Endodermal cell (in vitro differentiated cells): ENCODE measurements around the gene MED16. TPM values are rescaled to one million over a fixed set of nuclear protein-coding genes. Genes with fewer than 3 reads are reported as not detected.

ENCODE experiments used
- DNase-seq: peaks from one replicate; pipeline ENCODE4 v3.0.0-alpha.2; 2017
- H3K27ac ChIP-seq: 2 replicates; pipeline ENCODE4 v1.5.1; 2013; ENCODE audit warnings: mild to moderate bottlenecking, low read depth, low read length, moderate library complexity
- H3K27me3 ChIP-seq: 2 replicates; pipeline ENCODE4 v1.6.1; 2013; ENCODE audit warnings: mild to moderate bottlenecking, low read length, moderate library complexity; ENCODE audit not compliant: insufficient read depth, control insufficient read depth, poor library complexity, severe bottlenecking
- H3K36me3 ChIP-seq: 2 replicates; pipeline ENCODE4 v1.7.0; 2013; ENCODE audit warnings: mild to moderate bottlenecking, low read length, moderate library complexity; ENCODE audit not compliant: control insufficient read depth, insufficient read depth
- H3K4me1 ChIP-seq: one replicate; pipeline ENCODE4 v1.7.0; 2013; ENCODE audit warnings: low read length; ENCODE audit not compliant: control insufficient read depth, insufficient read depth
- H3K4me3 ChIP-seq: 2 replicates; pipeline ENCODE4 v1.5.1; 2013; ENCODE audit warnings: mild to moderate bottlenecking, low read length, moderate library complexity
- H3K9ac ChIP-seq: 2 replicates; pipeline ENCODE4 v1.6.1; 2013; ENCODE audit warnings: mild to moderate bottlenecking, low read length, moderate library complexity; ENCODE audit not compliant: poor library complexity, severe bottlenecking; ENCODE audit errors: extremely low read depth
- H3K9me3 ChIP-seq: 2 replicates; pipeline ENCODE4 v1.6.1; 2013; ENCODE audit warnings: mild to moderate bottlenecking, low read length, moderate library complexity; ENCODE audit not compliant: control insufficient read depth
- H3K27ac Mint-ChIP-seq: 2 replicates; pipeline ENCODE4 v1.8.0; 2020; ENCODE audit warnings: mixed read lengths
- H3K27me3 Mint-ChIP-seq: 2 replicates; pipeline ENCODE4 v1.8.0; 2021; ENCODE audit warnings: mild to moderate bottlenecking, mixed read lengths; ENCODE audit not compliant: insufficient read depth
- H3K36me3 Mint-ChIP-seq: 2 replicates; pipeline ENCODE4 v1.8.0; 2020; ENCODE audit warnings: low read depth, mixed read lengths
- H3K4me1 Mint-ChIP-seq: 2 replicates; pipeline ENCODE4 v1.8.0; 2020; ENCODE audit warnings: mixed read lengths
- H3K4me3 Mint-ChIP-seq: 2 replicates; pipeline ENCODE4 v1.8.0; 2020; ENCODE audit warnings: mild to moderate bottlenecking, moderate library complexity, mixed read lengths
- H3K9me3 Mint-ChIP-seq: 2 replicates; pipeline ENCODE4 v1.8.0; 2020; ENCODE audit warnings: mild to moderate bottlenecking, mixed read lengths
- CTCF ChIP-seq: fragments of 200-600 bp; sonication (generic); conservative IDR thresholded peaks from 2 replicates; pipeline ENCODE4 v1.5.0; 2021; ENCODE audit warnings: antibody characterized with exemption, mild to moderate bottlenecking
- WGBS, 2 experiments: methylation state at CpG; one replicate each; pipeline versions ENCODE4 v1.1.5 to v1.1.7; 2013; ENCODE audit warnings: missing lambda C conversion rate in 2 of 2, mixed read lengths in 1 of 2; ENCODE audit not compliant: insufficient coverage in 1 of 2, insufficient read length in 1 of 2; 5-methylcytosine and 5-hydroxymethylcytosine counted together
- total RNA-seq, 2 donors: library from RNA; stranded (reverse); fragmentation: NEBNext Ultra II Directional in 1 of 2; extraction: Animal tissue kit (Norgen Biotek cat#: 25700) in 1 of 2; gene quantifications; 2 replicates in 1 of 2; 3 replicates in 1 of 2; pipeline ENCODE4 v1.2.1, GENCODE V29; 2021

The MED16 gene
- total RNA-seq, 2 donors from 2014 or later, result 75.8 to 92.4 TPM

GRCh38 chr19:924553-925086 lies 31.6 kb upstream of the MED16 start:
- H3K4me3 Mint-ChIP-seq, result peak overlapping the region; percentile 71
- H3K27me3 Mint-ChIP-seq, result peaks cover 24% of the 10 kb centered on the region
- no peaks in the 10 kb centered on the region for H3K9me3 Mint-ChIP-seq
- Histone ChIP-seq H3K27me3 (peaks cover 20% of the 10 kb centered on the region), H3K27ac (no peak overlapping the region), H3K36me3 (no peaks in the 10 kb centered on the region), H3K9ac (peak overlapping the region; percentile 93), H3K4me3 (peak overlapping the region; percentile 83), H3K4me1 (no peaks in the 10 kb centered on the region), H3K9me3 (no peaks in the 10 kb centered on the region)
- WGBS, 2 experiments, result 15 to 16% methylated on average over 22 to 30 of the region's 31 CpGs
- DNase-seq, result peak; percentile 81
- peaks cover 6% of the 10 kb centered on the region for H3K36me3 Mint-ChIP-seq
- H3K27ac Mint-ChIP-seq, result peak overlapping the region; percentile 76
- no peak for TF ChIP-seq CTCF
- no peaks in the 10 kb centered on the region for H3K4me1 Mint-ChIP-seq

GRCh38 chr19:920051-920864 lies 27.3 kb upstream of the MED16 start:
- peak; percentile 75 for DNase-seq
- no peak overlapping the region for H3K27ac Mint-ChIP-seq
- Histone ChIP-seq H3K27ac (no peak overlapping the region), H3K4me3 (no peak overlapping the region), H3K27me3 (peaks cover 55% of the 10 kb centered on the region), H3K9ac (no peak overlapping the region), H3K4me1 (peaks cover 3% of the 10 kb centered on the region), H3K9me3 (no peaks in the 10 kb centered on the region), H3K36me3 (no peaks in the 10 kb centered on the region)
- TF ChIP-seq CTCF, result no peak
- 4 to 6% methylated on average over 37 to 84 of the region's 84 CpGs for WGBS, 2 experiments
- H3K4me1 Mint-ChIP-seq, result peaks cover 2% of the 10 kb centered on the region
- peak overlapping the region; percentile 28 for H3K4me3 Mint-ChIP-seq
- peaks cover 62% of the 10 kb centered on the region for H3K27me3 Mint-ChIP-seq
- no peaks in the 10 kb centered on the region for H3K36me3 Mint-ChIP-seq
- H3K9me3 Mint-ChIP-seq, result no peaks in the 10 kb centered on the region

GRCh38 chr19:919199-920050 lies 26.4 kb upstream of the MED16 start:
- no peaks in the 10 kb centered on the region for H3K36me3 Mint-ChIP-seq
- no peak overlapping the region for H3K27ac Mint-ChIP-seq
- Histone ChIP-seq H3K27ac (no peak overlapping the region), H3K4me1 (peaks cover 3% of the 10 kb centered on the region), H3K9ac (no peak overlapping the region), H3K36me3 (no peaks in the 10 kb centered on the region), H3K9me3 (no peaks in the 10 kb centered on the region), H3K27me3 (peaks cover 60% of the 10 kb centered on the region), H3K4me3 (no peak overlapping the region)
- DNase-seq, result peak; percentile 74
- peaks cover 2% of the 10 kb centered on the region for H3K4me1 Mint-ChIP-seq
- TF ChIP-seq CTCF, result no peak
- 7 to 8% methylated on average over 32 to 68 of the region's 68 CpGs for WGBS, 2 experiments
- H3K27me3 Mint-ChIP-seq, result peaks cover 70% of the 10 kb centered on the region
- no peaks in the 10 kb centered on the region for H3K9me3 Mint-ChIP-seq
- no peak overlapping the region for H3K4me3 Mint-ChIP-seq
